HepG2 (cell line): ENCODE data around the gene CDIP1. TPM values are rescaled to one million over a fixed set of nuclear protein-coding genes. Genes with fewer than 3 reads are reported as not detected.

Experiments
- ATAD3A ChIP-seq: sonication (generic); formaldehyde crosslinking; IDR thresholded peaks from 2 replicates; pipeline ENCODE4 v1.4.0; 2020; ENCODE audit warnings: missing genetic modification reagents
- ATF7-NPFF ChIP-seq: sonication (generic); formaldehyde crosslinking; IDR thresholded peaks from 2 replicates; pipeline ENCODE4 v1.8.1; 2023; ENCODE audit warnings: mild to moderate bottlenecking, low read depth, missing genetic modification reagents, moderate library complexity
- ATRX ChIP-seq: sonication (generic); formaldehyde crosslinking; IDR thresholded peaks from 2 replicates; pipeline ENCODE4 v1.4.0; 2020; ENCODE audit warnings: missing genetic modification reagents, borderline replicate concordance
- GABPA ChIP-seq, 2 experiments: IDR thresholded peaks; 2 replicates each; pipeline ENCODE4 v1.6.1; 2011 to 2016; ENCODE audit warnings: low read depth in 2 of 2, low read length in 1 of 2, missing biosample characterization in 1 of 2, missing genetic modification characterization in 1 of 2
- GATAD1 ChIP-seq: IDR thresholded peaks from 2 replicates; pipeline ENCODE4 v1.6.1; 2016; ENCODE audit warnings: missing genetic modification reagents, missing compliant biosample characterization
- HNRNPLL ChIP-seq: fragments of 200-400 bp; formaldehyde crosslinking; IDR thresholded peaks from 2 replicates; pipeline ENCODE4 v1.6.1; 2017; ENCODE audit warnings: mild to moderate bottlenecking, low read depth, low read length; ENCODE audit not compliant: poor library complexity, severe bottlenecking
- IRF1 ChIP-seq: sonication (generic); formaldehyde crosslinking; IDR thresholded peaks from 2 replicates; pipeline ENCODE4 v1.4.0; 2020; ENCODE audit warnings: low read depth, mild to moderate bottlenecking, missing genetic modification reagents
- NR2F6 ChIP-seq, 2 experiments: IDR thresholded peaks; 2 replicates each; pipeline ENCODE4 v1.6.1; 2016; ENCODE audit warnings: antibody characterized with exemption in 1 of 2, mild to moderate bottlenecking in 1 of 2
- RELA ChIP-seq: sonication (generic); formaldehyde crosslinking; IDR thresholded peaks from 2 replicates; pipeline ENCODE4 v1.4.0; 2020; ENCODE audit warnings: missing genetic modification reagents
- RFXAP ChIP-seq: sonication (generic); formaldehyde crosslinking; IDR thresholded peaks from 2 replicates; pipeline ENCODE4 v1.4.0; 2020; ENCODE audit warnings: missing genetic modification reagents, borderline replicate concordance
- SAFB2 ChIP-seq: sonication (generic); formaldehyde crosslinking; IDR thresholded peaks from 2 replicates; pipeline ENCODE4 v1.5.1; 2020; ENCODE audit warnings: missing genetic modification reagents, low read depth, mild to moderate bottlenecking, borderline replicate concordance
- SATB2 ChIP-seq: sonication (generic); formaldehyde crosslinking; IDR thresholded peaks from 2 replicates; pipeline ENCODE4 v1.5.0; 2020; ENCODE audit warnings: missing genetic modification reagents
- SRF ChIP-seq: IDR thresholded peaks from 2 replicates; pipeline ENCODE4 v1.6.1; 2011; ENCODE audit warnings: mild to moderate bottlenecking, low read depth, low read length, moderate library complexity
- THAP11 ChIP-seq: IDR thresholded peaks from 2 replicates; pipeline ENCODE4 v1.6.1; 2016; ENCODE audit warnings: missing biosample characterization, missing genetic modification reagents
- ZBTB38 ChIP-seq: sonication (generic); formaldehyde crosslinking; IDR thresholded peaks from 2 replicates; pipeline ENCODE4 v1.5.1; 2020; ENCODE audit warnings: mild to moderate bottlenecking, missing genetic modification reagents
- ZNF143 ChIP-seq: sonication (generic); formaldehyde crosslinking; IDR thresholded peaks from 2 replicates; pipeline ENCODE4 v1.4.0; 2020; ENCODE audit warnings: missing genetic modification reagents
- ZNF263 ChIP-seq: sonication (generic); formaldehyde crosslinking; IDR thresholded peaks from 2 replicates; pipeline ENCODE4 v1.4.0; 2020; ENCODE audit warnings: missing genetic modification reagents
- ZNF737 ChIP-seq: sonication (generic); formaldehyde crosslinking; IDR thresholded peaks from 2 replicates; pipeline ENCODE4 v1.5.0; 2020; ENCODE audit warnings: missing genetic modification reagents, mild to moderate bottlenecking, borderline replicate concordance
- ZNF782 ChIP-seq: sonication (generic); formaldehyde crosslinking; IDR thresholded peaks from 2 replicates; pipeline ENCODE4 v1.4.0; 2020; ENCODE audit warnings: missing genetic modification reagents, mild to moderate bottlenecking, borderline replicate concordance
- ZSCAN31 ChIP-seq: sonication (generic); formaldehyde crosslinking; IDR thresholded peaks from 2 replicates; pipeline ENCODE4 v1.5.0; 2020; ENCODE audit warnings: low read depth, mild to moderate bottlenecking, missing genetic modification reagents
- polyA plus RNA-seq, 8 experiments: library from polyadenylated mRNA; depleted of rRNA in 3 of 8; stranded (reverse) in 7 of 8; unstranded in 1 of 8; fragments of >200 nt; fragmentation: Illumina TruSeq in 4 of 8; extraction: Trizol in 4 of 8; gene quantifications; 2 replicates each; pipeline versions ENCODE4 v1.2.1 to v1.2.3, GENCODE V29; 2011 to 2016; ENCODE audit warnings: low read depth in 4 of 8, missing spikeins in 1 of 8, mixed read lengths in 1 of 8; ENCODE audit not compliant: insufficient read depth in 1 of 8
- total RNA-seq, 5 experiments: library from RNA; depleted of rRNA; stranded (reverse); fragments of >200 nt; fragmentation: Illumina TruSeq; extraction: Trizol; gene quantifications; 2 replicates each; pipeline ENCODE4 v1.2.3, GENCODE V29; 2016; ENCODE audit warnings: low read depth in 1 of 5
- TF ChIP-seq, protein P1 (sequence below): sonication (generic); formaldehyde crosslinking; IDR thresholded peaks from 2 replicates; pipeline ENCODE4 v1.5.0; 2020; ENCODE audit warnings: missing genetic modification reagents
- TF ChIP-seq, protein P2 (sequence below): sonication (generic); formaldehyde crosslinking; IDR thresholded peaks from 2 replicates; pipeline ENCODE4 v1.4.0; 2020; ENCODE audit warnings: missing genetic modification reagents
- TF ChIP-seq, protein P3 (sequence below): sonication (generic); formaldehyde crosslinking; conservative IDR thresholded peaks from 2 replicates; pipeline ENCODE4 v1.8.1; 2023; ENCODE audit warnings: missing genetic modification reagents

The CDIP1 gene
- total and polyA plus RNA-seq, 2 of the 13 experiments (the other 11 are each of a cell fraction or from before 2014, with no cell fraction given), result 31.2 to 56.7 TPM

GRCh38 chr16:4475880-4476788 is 62.4 kb downstream of the CDIP1 start, which contains the start of gene HMOX2 (continued):
- TF ChIP-seq, protein P1, sequence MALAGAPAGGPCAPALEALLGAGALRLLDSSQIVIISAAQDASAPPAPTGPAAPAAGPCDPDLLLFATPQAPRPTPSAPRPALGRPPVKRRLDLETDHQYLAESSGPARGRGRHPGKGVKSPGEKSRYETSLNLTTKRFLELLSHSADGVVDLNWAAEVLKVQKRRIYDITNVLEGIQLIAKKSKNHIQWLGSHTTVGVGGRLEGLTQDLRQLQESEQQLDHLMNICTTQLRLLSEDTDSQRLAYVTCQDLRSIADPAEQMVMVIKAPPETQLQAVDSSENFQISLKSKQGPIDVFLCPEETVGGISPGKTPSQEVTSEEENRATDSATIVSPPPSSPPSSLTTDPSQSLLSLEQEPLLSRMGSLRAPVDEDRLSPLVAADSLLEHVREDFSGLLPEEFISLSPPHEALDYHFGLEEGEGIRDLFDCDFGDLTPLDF (CRISPR knock-in tag), result peak; percentile 85
- TF ChIP-seq RFXAP (CRISPR knock-in tag), result peak; percentile 85; the same call in 1 of the 2 replicates
- TF ChIP-seq ZNF263 (CRISPR knock-in tag), result peak; percentile 44; the same call in 1 of the 2 replicates
- TF ChIP-seq ATRX (CRISPR knock-in tag), result no peak
- TF ChIP-seq, protein P2, sequence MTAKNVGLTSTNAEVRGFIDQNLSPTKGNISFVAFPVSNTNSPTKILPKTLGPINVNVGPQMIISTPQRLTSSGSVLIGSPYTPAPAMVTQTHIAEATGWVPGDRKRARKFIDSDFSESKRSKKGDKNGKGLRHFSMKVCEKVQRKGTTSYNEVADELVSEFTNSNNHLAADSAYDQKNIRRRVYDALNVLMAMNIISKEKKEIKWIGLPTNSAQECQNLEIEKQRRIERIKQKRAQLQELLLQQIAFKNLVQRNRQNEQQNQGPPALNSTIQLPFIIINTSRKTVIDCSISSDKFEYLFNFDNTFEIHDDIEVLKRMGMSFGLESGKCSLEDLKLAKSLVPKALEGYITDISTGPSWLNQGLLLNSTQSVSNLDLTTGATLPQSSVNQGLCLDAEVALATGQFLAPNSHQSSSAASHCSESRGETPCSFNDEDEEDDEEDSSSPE (CRISPR knock-in tag), result peak; percentile 91
- peak; percentile 96 for TF ChIP-seq ZBTB38
- no peak for TF ChIP-seq IRF1 (CRISPR knock-in tag)
- peak; percentile 91 for TF ChIP-seq HNRNPLL
- 0 out of 2 replicates have a peak, but pooled peaks have one; percentile 52 for TF ChIP-seq ZNF737
- TF ChIP-seq ZNF782 (CRISPR knock-in tag), result no peak; the same call in 1 of the 2 replicates
- TF ChIP-seq ZSCAN31 (CRISPR knock-in tag), result peak; percentile 86
- TF ChIP-seq SRF, result no peak
- no peak for TF ChIP-seq RELA (CRISPR knock-in tag)
- TF ChIP-seq NR2F6 (IDR thresholded peaks at IDR 0.05), result no peak
- peak; percentile 35; the same call in 1 of the 2 replicates for TF ChIP-seq NR2F6 (CRISPR knock-in tag; IDR thresholded peaks at IDR 0.05)
- TF ChIP-seq GATAD1 (CRISPR knock-in tag), result peak; percentile 77
- peak; percentile 90; the same call in 1 of the 2 replicates for TF ChIP-seq ATF7-NPFF
- TF ChIP-seq ATAD3A (CRISPR knock-in tag), result no peak
- TF ChIP-seq SAFB2 (CRISPR knock-in tag), result peak; percentile 84
- peak; percentile 50; the same call in 1 of the 2 replicates for TF ChIP-seq ZNF143 (CRISPR knock-in tag)
- TF ChIP-seq SATB2 (CRISPR knock-in tag), result no peak; the same call in 1 of the 2 replicates
- TF ChIP-seq, protein P3, sequence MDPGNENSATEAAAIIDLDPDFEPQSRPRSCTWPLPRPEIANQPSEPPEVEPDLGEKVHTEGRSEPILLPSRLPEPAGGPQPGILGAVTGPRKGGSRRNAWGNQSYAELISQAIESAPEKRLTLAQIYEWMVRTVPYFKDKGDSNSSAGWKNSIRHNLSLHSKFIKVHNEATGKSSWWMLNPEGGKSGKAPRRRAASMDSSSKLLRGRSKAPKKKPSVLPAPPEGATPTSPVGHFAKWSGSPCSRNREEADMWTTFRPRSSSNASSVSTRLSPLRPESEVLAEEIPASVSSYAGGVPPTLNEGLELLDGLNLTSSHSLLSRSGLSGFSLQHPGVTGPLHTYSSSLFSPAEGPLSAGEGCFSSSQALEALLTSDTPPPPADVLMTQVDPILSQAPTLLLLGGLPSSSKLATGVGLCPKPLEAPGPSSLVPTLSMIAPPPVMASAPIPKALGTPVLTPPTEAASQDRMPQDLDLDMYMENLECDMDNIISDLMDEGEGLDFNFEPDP (CRISPR knock-in tag), result no peak
- peak; percentile 20; the same call in 1 of the 2 replicates for TF ChIP-seq GABPA (IDR thresholded peaks at IDR 0.05; ENCODE audit: low read depth, low read length)
- TF ChIP-seq GABPA (CRISPR knock-in tag; IDR thresholded peaks at IDR 0.05; ENCODE audit: low read depth), result no peak
- TF ChIP-seq THAP11 (CRISPR knock-in tag), result peak; percentile 86
